GM19324 (cell line): ENCODE data around the gene MRTFB.

ENCODE experiments used
- ATAC-seq: cut with Tn5 transposase; IDR thresholded peaks from one replicate; pipeline ENCODE4 v1.9.1; 2021; ENCODE audit warnings: mild to moderate bottlenecking, moderate library complexity; ENCODE audit not compliant: unreplicated experiment, low FRiP score

MRTFB gene

GRCh38 chr16:14131774-14132695 is 60.9 kb downstream of the MRTFB start:
- ATAC-seq, result no peak

- ATAC-seq, result no peak
These were observed 61.6 kb downstream of the MRTFB start for GRCh38 chr16:14132696-14133048.

- no peak for ATAC-seq
These were observed 62.8 kb downstream of the MRTFB start for GRCh38 chr16:14133907-14134306.

GRCh38 chr16:14135704-14136103 is 64.6 kb downstream of the MRTFB start:
- ATAC-seq, result no peak

GRCh38 chr16:14139872-14140271 is 68.8 kb downstream of the MRTFB start:
- no peak for ATAC-seq

- no peak for ATAC-seq
These were observed 69.8 kb downstream of the MRTFB start for GRCh38 chr16:14140923-14141322.

- no peak for ATAC-seq
These were observed 75.3 kb downstream of the MRTFB start for GRCh38 chr16:14146445-14146844.

- no peak for ATAC-seq
These were observed 76.9 kb downstream of the MRTFB start for GRCh38 chr16:14148016-14148415.

- no peak for ATAC-seq
These were observed 77.5 kb downstream of the MRTFB start for GRCh38 chr16:14148569-14148968.

- no peak for ATAC-seq
These were observed 79.7 kb downstream of the MRTFB start for GRCh38 chr16:14150796-14151195.

GRCh38 chr16:14151256-14152030 is 80.3 kb downstream of the MRTFB start:
- ATAC-seq, result no peak

GRCh38 chr16:14155572-14156190 is 84.6 kb downstream of the MRTFB start:
- ATAC-seq, result no peak

GRCh38 chr16:14164916-14165662 is 94.0 kb downstream of the MRTFB start:
- ATAC-seq, result no peak

GRCh38 chr16:14168146-14168545 is 97.0 kb downstream of the MRTFB start:
- ATAC-seq, result no peak

- no peak for ATAC-seq
These were observed 101.2 kb downstream of the MRTFB start for GRCh38 chr16:14172200-14172809.

GRCh38 chr16:14175086-14175485 is 104.0 kb downstream of the MRTFB start:
- no peak for ATAC-seq

- no peak for ATAC-seq
These were observed 106.6 kb downstream of the MRTFB start for GRCh38 chr16:14177704-14178103.

- ATAC-seq, result no peak
These were observed 108.0 kb downstream of the MRTFB start for GRCh38 chr16:14179116-14179515.

- ATAC-seq, result no peak
These were observed 109.4 kb downstream of the MRTFB start for GRCh38 chr16:14180481-14180944.
